ENCODE measurements around the gene B4GALNT3.

DNA sequence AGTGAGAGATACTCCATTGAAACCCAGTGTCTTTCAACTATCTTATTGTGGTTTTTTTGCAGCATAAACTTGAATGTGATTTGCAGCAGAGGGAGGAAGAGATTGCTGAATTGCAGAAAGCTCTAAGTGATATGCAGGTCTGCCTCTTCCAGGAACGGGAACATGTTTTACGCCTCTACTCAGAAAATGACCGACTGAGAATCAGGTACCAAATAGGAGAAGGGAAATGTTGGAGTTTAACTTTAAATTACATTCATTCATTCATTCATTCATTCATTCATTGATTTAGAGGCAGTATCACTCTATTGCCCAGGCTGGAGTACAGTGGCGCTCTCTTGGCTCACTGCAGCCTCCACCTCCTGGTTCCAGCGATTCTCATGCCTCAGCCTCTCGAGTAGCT lies 41.3 kb upstream of the B4GALNT3 start:
- TF ChIP-seq, protein P1, sequence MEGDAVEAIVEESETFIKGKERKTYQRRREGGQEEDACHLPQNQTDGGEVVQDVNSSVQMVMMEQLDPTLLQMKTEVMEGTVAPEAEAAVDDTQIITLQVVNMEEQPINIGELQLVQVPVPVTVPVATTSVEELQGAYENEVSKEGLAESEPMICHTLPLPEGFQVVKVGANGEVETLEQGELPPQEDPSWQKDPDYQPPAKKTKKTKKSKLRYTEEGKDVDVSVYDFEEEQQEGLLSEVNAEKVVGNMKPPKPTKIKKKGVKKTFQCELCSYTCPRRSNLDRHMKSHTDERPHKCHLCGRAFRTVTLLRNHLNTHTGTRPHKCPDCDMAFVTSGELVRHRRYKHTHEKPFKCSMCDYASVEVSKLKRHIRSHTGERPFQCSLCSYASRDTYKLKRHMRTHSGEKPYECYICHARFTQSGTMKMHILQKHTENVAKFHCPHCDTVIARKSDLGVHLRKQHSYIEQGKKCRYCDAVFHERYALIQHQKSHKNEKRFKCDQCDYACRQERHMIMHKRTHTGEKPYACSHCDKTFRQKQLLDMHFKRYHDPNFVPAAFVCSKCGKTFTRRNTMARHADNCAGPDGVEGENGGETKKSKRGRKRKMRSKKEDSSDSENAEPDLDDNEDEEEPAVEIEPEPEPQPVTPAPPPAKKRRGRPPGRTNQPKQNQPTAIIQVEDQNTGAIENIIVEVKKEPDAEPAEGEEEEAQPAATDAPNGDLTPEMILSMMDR (conservative IDR thresholded peaks at IDR 0.05; ENCODE audit: low read depth in 2 of 2) = no peak
- TF ChIP-seq CREB1 (CRISPR knock-in tag; IDR thresholded peaks at IDR 0.05; ENCODE audit: low read depth) = no peak
- TF ChIP-seq JUNB (IDR thresholded peaks at IDR 0.05; ENCODE audit: unreplicated experiment) = no peak
